Measurements from ENCODE around the gene SERTAD2. TPM values are rescaled to one million over a fixed set of nuclear protein-coding genes. Genes with fewer than 3 reads are reported as not detected.

SERTAD2 gene
- total RNA-seq, 1 donor from 2014 or later, result 20.3 TPM

- DNase-seq (ENCODE audit: low spot score), result no peak
- Mint-ChIP-seq H3K9me3 (ENCODE audit: low read depth) (peaks cover 13% of the 10 kb centered on the region), H3K4me1 (ENCODE audit: low read depth) (peaks cover 12% of the 10 kb centered on the region), H3K36me3 (ENCODE audit: low read depth) (peaks cover 7% of the 10 kb centered on the region), H3K4me3 (ENCODE audit: unreplicated experiment) (no peak overlapping the region), H3K27me3 (ENCODE audit: low read depth) (no peaks in the 10 kb centered on the region), H3K27ac (ENCODE audit: unreplicated experiment) (no peak overlapping the region)
- no peak for TF ChIP-seq CTCF (IDR thresholded peaks at IDR 0.05)
Observed at GRCh38 chr2:64688909-64689308, 35.2 kb upstream of the SERTAD2 start.

- TF ChIP-seq CTCF (IDR thresholded peaks at IDR 0.05), result no peak
- peaks cover 4% of the 10 kb centered on the region for H3K9me3 Mint-ChIP-seq (ENCODE audit: low read depth)
- H3K27me3 Mint-ChIP-seq (ENCODE audit: low read depth), result no peaks in the 10 kb centered on the region
- H3K36me3 Mint-ChIP-seq (ENCODE audit: low read depth), result no peaks in the 10 kb centered on the region
- H3K4me3 Mint-ChIP-seq (ENCODE audit: unreplicated experiment), result no peak overlapping the region
- H3K4me1 Mint-ChIP-seq (ENCODE audit: low read depth), result peaks cover 12% of the 10 kb centered on the region
- no peak overlapping the region for H3K27ac Mint-ChIP-seq (ENCODE audit: unreplicated experiment)
- DNase-seq (ENCODE audit: low spot score), result no peak
Observed at GRCh38 chr2:64686283-64686956, 32.7 kb upstream of the SERTAD2 start.

GRCh38 chr2:64685430-64685829 is 31.7 kb upstream of the SERTAD2 start:
- Mint-ChIP-seq H3K27ac (ENCODE audit: unreplicated experiment) (no peak overlapping the region), H3K36me3 (ENCODE audit: low read depth) (no peaks in the 10 kb centered on the region), H3K4me1 (ENCODE audit: low read depth) (peaks cover 12% of the 10 kb centered on the region), H3K9me3 (ENCODE audit: low read depth) (no peaks in the 10 kb centered on the region), H3K4me3 (ENCODE audit: unreplicated experiment) (no peak overlapping the region), H3K27me3 (ENCODE audit: low read depth) (no peaks in the 10 kb centered on the region)
- no peak for TF ChIP-seq CTCF (IDR thresholded peaks at IDR 0.05)
- DNase-seq (ENCODE audit: low spot score), result no peak

GRCh38 chr2:64683771-64684510 is 30.2 kb upstream of the SERTAD2 start:
- H3K27me3 Mint-ChIP-seq (ENCODE audit: low read depth), result no peaks in the 10 kb centered on the region

More at GRCh38 chr2:64683771-64684510, 30.2 kb upstream of the SERTAD2 start:
- H3K27ac Mint-ChIP-seq (ENCODE audit: unreplicated experiment), result no peak overlapping the region
- H3K4me3 Mint-ChIP-seq (ENCODE audit: unreplicated experiment), result no peak overlapping the region
- no peaks in the 10 kb centered on the region for H3K36me3 Mint-ChIP-seq (ENCODE audit: low read depth)
- TF ChIP-seq CTCF (IDR thresholded peaks at IDR 0.05), result no peak
- H3K4me1 Mint-ChIP-seq (ENCODE audit: low read depth), result peaks cover 12% of the 10 kb centered on the region
- DNase-seq (ENCODE audit: low spot score), result no peak
- H3K9me3 Mint-ChIP-seq (ENCODE audit: low read depth), result no peaks in the 10 kb centered on the region
